Measurements from ENCODE around the gene CGRRF1.

DNA sequence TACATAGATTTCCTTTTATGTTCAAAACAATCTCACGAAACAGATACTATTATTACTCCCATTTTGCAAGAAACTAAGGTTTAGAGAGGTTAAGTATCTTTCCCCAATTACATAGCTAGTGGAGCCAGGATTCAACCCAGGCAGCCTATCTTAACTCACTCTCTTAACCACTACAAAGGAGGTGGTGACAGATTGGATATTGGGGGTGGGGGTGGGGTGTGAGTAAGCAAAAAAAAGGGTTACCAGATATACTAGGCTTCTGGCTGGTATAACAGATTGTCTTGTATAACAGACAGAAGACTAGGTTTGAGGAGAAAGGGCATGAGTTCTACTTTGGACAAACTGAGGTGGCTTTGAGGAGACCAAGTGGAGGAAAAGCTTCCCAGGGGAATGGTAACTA, 23.0 kb upstream of the CGRRF1 start:
- TF ChIP-seq CTCF (IDR thresholded peaks at IDR 0.05) = no peak
- no peak for TF ChIP-seq POLR2A (IDR thresholded peaks at IDR 0.05)

All from lower leg skin (tissue), 3 donors.